Measurements from ENCODE around the gene DDI2. TPM values are rescaled to one million over a fixed set of nuclear protein-coding genes. Genes with fewer than 3 reads are reported as not detected.

DDI2 gene
- total RNA-seq, 1 experiment from 2014 or later: 9.1 TPM

GRCh38 chr1:15701784-15702183 is 84.5 kb downstream of the DDI2 start:
- Histone ChIP-seq H3K9me3 (replicated peaks) (no peaks in the 10 kb centered on the region), H3K4me3 (no peak overlapping the region), H3K27me3 (replicated peaks) (no peaks in the 10 kb centered on the region), H3K36me3 (peaks cover 13% of the 10 kb centered on the region), H3K27ac (no peak overlapping the region), H3K4me1 (replicated peaks) (peaks cover 5% of the 10 kb centered on the region; the same call in 1 of the 2 replicates)
- DNase-seq (ENCODE audit: low read depth in 1 of 2, low spot score in 2 of 2): no peak

- no peak overlapping the region for H3K4me3 ChIP-seq
- H3K9me3 ChIP-seq (replicated peaks): no peaks in the 10 kb centered on the region
- no peak overlapping the region for H3K27ac ChIP-seq
- H3K27me3 ChIP-seq (replicated peaks): no peaks in the 10 kb centered on the region
- peaks cover 5% of the 10 kb centered on the region; the same call in 1 of the 2 replicates for H3K4me1 ChIP-seq (replicated peaks)
- DNase-seq (ENCODE audit: low read depth in 1 of 2, low spot score in 2 of 2): no peak
- H3K36me3 ChIP-seq: peaks cover 10% of the 10 kb centered on the region
These were observed 85.7 kb downstream of the DDI2 start for GRCh38 chr1:15702722-15703550.

GRCh38 chr1:15703562-15703961 is 86.3 kb downstream of the DDI2 start:
- DNase-seq (ENCODE audit: low read depth in 1 of 2, low spot score in 2 of 2): peak in 1 of 2 experiments; percentile 17
- H3K4me1 ChIP-seq (replicated peaks): peaks cover 5% of the 10 kb centered on the region; the same call in 1 of the 2 replicates
- no peaks in the 10 kb centered on the region for H3K9me3 ChIP-seq (replicated peaks)
- H3K27me3 ChIP-seq (replicated peaks): no peaks in the 10 kb centered on the region
- H3K4me3 ChIP-seq: no peak overlapping the region
- H3K27ac ChIP-seq: peak overlapping the region; percentile 4; the same call in 1 of the 2 replicates
- peaks cover 10% of the 10 kb centered on the region for H3K36me3 ChIP-seq

DNA sequence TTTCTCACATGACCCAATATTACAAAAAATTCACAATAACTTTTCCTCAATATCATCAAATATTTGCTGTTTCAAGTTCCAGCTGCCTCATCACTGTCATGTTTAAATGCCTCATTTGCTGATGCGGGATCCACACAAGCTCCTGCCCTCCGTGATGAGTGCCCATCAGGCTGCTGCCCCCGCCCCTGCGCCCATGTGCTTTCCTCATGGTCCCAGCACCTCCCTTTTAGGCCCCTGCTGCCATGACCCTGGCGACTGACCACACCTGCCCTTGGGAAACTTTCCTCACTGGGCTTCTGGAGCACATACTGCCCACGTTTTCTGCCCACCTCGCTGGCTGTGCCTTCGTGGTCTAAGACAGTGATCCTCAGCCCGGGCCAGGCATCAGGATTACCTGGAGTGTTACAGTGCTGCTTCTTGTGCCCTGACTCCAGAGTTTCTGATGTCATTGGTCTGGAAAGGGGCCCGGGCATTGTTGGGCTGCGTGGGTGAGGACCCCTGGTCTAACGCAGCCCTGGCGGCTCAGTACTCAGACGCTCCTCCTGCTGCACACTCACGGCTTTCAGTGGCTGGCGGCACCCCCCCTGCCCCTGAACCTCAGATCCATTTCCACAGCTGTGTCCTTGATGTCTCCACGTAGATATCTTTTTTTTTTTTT is 87.4 kb downstream of the DDI2 start:
- H3K4me3 ChIP-seq: no peak overlapping the region
- no peaks in the 10 kb centered on the region for H3K9me3 ChIP-seq (replicated peaks)
- peaks cover 5% of the 10 kb centered on the region; the same call in 1 of the 2 replicates for H3K4me1 ChIP-seq (replicated peaks)
- DNase-seq (ENCODE audit: low read depth in 1 of 2, low spot score in 2 of 2): no peak
- H3K36me3 ChIP-seq: peaks cover 15% of the 10 kb centered on the region
- no peak overlapping the region for H3K27ac ChIP-seq
- H3K27me3 ChIP-seq (replicated peaks): no peaks in the 10 kb centered on the region

DNA sequence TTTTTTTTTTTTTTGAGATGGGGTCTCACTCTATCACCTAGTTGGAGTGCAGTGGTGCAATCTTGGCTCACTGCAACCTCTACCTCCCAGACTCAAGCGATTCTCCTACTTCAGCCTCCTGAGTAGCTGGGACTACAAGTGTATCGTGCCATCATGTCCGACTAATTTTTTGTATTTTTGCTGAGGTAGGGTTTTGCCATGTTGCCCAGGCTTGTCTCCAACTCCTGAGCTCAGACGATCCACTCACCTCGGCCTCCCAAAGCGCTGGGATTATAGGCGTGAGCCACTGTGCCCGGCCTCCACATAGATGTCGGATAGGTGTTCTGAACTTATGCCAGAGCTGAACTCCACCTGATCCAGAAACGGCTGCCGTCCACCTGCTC is 87.9 kb downstream of the DDI2 start:
- no peak overlapping the region for H3K27ac ChIP-seq
- peaks cover 15% of the 10 kb centered on the region for H3K36me3 ChIP-seq
- H3K27me3 ChIP-seq (replicated peaks): no peaks in the 10 kb centered on the region
- no peak for DNase-seq (ENCODE audit: low read depth in 1 of 2, low spot score in 2 of 2)
- H3K9me3 ChIP-seq (replicated peaks): no peaks in the 10 kb centered on the region
- H3K4me1 ChIP-seq (replicated peaks): peaks cover 5% of the 10 kb centered on the region; the same call in 1 of the 2 replicates
- H3K4me3 ChIP-seq: no peak overlapping the region

DNA sequence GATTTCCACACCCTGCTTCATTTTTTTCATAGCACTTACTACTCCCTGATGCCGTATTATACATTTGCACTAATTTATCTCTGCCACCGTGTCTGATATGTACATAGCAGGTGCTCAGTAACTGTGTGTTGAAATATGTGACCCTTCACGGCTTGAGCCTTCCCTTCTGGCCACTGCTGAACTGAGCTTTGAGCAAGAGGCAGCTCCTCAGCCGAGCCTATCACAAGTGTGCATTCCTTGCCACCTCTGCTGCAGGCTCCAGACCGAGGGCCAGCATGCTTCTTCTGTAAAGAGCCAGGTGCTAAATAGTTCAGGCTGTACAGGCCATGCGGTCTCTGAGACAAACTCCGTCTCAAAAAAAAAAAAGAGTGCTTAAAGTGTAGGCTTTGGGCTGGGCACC is 89.5 kb downstream of the DDI2 start:
- Histone ChIP-seq H3K36me3 (peaks cover 15% of the 10 kb centered on the region), H3K27ac (no peak overlapping the region), H3K4me1 (replicated peaks) (peaks cover 5% of the 10 kb centered on the region; the same call in 1 of the 2 replicates), H3K9me3 (replicated peaks) (no peaks in the 10 kb centered on the region), H3K4me3 (no peak overlapping the region), H3K27me3 (replicated peaks) (no peaks in the 10 kb centered on the region)
- no peak for DNase-seq (ENCODE audit: low read depth in 1 of 2, low spot score in 2 of 2)

DNA sequence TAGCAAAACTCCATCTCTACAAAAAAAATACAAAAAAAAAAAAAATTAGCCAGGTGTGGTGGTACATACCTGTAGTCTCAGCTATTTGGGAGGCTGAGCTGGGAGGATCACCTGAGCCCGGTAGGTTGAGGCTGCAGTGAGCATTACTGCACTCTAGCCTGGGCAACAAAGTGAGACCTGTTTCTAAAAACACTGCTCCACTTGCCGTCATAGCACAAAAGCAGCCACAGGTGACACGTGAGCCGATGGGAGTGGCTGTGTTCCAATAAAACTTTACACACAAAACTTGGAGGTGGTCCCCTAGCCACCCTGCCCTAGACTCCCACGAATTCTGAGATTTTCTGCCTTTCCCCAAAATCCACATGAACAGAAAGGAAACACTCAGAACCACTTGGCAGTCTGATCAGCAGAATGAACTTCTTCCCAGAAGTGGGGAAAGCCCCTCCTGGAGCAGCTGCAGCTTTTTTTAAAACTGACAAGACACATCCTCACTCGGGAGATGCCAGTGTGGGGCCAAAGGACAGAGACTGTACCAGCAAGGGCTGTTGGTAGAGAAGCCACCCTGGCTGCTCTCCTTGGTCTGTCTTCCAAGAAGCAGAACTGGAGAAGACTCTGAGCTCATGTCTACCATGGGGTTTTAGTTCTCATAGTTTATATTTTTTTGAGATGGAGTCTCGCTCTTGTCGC is 90.1 kb downstream of the DDI2 start:
- Histone ChIP-seq H3K36me3 (peaks cover 15% of the 10 kb centered on the region), H3K27me3 (replicated peaks) (no peaks in the 10 kb centered on the region), H3K4me1 (replicated peaks) (peaks cover 5% of the 10 kb centered on the region; the same call in 1 of the 2 replicates), H3K27ac (no peak overlapping the region), H3K9me3 (replicated peaks) (no peaks in the 10 kb centered on the region), H3K4me3 (no peak overlapping the region)
- no peak for DNase-seq (ENCODE audit: low read depth in 1 of 2, low spot score in 2 of 2)

GRCh38 chr1:15708486-15709137 is 91.4 kb downstream of the DDI2 start:
- Histone ChIP-seq H3K4me1 (replicated peaks) (no peaks in the 10 kb centered on the region), H3K9me3 (replicated peaks) (no peaks in the 10 kb centered on the region), H3K4me3 (no peak overlapping the region), H3K27ac (no peak overlapping the region), H3K36me3 (peaks cover 15% of the 10 kb centered on the region), H3K27me3 (replicated peaks) (no peaks in the 10 kb centered on the region)
- no peak for DNase-seq (ENCODE audit: low read depth in 1 of 2, low spot score in 2 of 2)

DNA sequence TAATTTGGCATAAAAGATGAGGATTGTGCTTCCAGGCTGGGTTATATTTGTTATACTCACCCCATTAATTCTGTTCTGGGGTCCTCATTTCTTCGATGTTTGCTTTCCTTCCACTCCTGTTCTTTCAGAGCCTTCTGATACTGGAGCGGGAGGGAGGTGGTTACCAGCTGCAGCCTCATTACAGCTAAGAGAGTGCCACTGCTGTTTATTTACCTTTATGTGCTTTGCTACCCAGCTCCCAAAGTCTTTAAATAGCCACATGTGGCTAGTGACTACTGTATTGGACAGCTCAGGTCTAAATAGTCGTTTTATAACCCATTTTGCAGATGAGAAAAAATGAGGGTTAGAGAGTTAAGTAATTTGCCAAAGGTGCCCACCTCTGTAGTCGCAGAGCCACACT is 92.0 kb downstream of the DDI2 start:
- no peaks in the 10 kb centered on the region for H3K27me3 ChIP-seq (replicated peaks)
- DNase-seq (ENCODE audit: low read depth in 1 of 2, low spot score in 2 of 2): no peak
- H3K4me1 ChIP-seq (replicated peaks): no peaks in the 10 kb centered on the region
- H3K27ac ChIP-seq: no peak overlapping the region
- H3K9me3 ChIP-seq (replicated peaks): no peaks in the 10 kb centered on the region
- H3K36me3 ChIP-seq: peaks cover 15% of the 10 kb centered on the region
- H3K4me3 ChIP-seq: no peak overlapping the region

DNA sequence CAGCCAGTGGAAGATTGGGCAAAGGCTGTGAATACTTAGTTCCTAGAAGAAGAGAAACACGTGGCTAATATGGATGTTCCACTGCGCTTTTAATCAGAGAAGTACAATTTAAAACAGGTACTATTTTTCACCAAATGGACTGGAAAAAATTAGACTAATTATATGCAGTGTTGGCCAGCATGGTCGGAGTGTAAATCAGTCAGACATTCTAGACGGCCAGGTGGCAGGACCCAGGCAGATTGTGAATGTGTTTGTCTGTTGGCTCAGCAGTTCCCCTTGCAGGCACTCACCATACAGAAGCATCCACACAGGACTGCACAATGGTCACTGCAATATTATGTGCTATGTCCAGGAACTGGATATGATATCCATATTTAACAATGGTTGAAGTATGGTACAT is 94.9 kb downstream of the DDI2 start:
- no peaks in the 10 kb centered on the region for H3K27me3 ChIP-seq (replicated peaks)
- H3K36me3 ChIP-seq: peaks cover 20% of the 10 kb centered on the region
- DNase-seq (ENCODE audit: low read depth in 1 of 2, low spot score in 2 of 2): no peak
- no peaks in the 10 kb centered on the region for H3K4me1 ChIP-seq (replicated peaks)
- no peaks in the 10 kb centered on the region for H3K9me3 ChIP-seq (replicated peaks)
- H3K27ac ChIP-seq: no peak overlapping the region
- H3K4me3 ChIP-seq: no peak overlapping the region

DNA sequence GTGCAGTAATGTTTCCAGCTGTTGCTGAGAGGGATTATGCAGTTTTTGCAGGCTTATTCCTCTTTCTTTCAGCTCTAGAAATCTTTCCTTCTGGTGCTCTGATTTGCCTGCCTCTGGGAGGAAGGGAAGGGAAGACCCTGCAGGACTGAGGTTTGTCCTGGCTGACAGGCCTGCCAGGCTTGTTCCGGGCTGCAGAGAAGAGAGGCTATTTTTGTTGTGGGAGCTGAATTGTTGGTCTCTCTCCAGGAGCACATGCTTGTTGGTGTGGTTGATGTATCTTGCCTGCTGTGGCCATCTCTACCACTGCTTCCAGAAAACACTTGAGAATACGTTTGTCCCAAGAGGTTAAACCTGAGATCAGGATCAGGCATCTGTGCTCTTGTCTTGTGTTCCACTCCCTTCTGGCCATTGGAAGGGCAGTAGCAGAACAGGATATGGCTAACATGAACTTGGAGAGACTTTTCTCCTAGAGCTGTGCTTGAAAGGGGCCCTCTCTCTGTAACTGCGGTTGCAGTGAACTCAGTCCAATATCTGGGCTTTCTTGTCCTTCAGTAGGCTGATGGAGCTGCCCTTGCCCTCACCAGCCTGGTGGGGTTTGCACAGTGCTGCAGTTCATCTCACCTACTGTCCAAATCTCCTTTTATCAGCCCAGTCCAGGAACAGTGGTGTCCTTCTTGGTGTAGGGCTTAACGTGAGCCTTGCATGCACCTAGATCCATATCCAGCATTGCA is 97.3 kb downstream of the DDI2 start:
- DNase-seq (ENCODE audit: low read depth in 1 of 2, low spot score in 2 of 2): no peak

GRCh38 chr1:15717418-15718125 is 100.3 kb downstream of the DDI2 start:
- peaks cover 51% of the 10 kb centered on the region for H3K36me3 ChIP-seq
- DNase-seq (ENCODE audit: low read depth in 1 of 2, low spot score in 2 of 2): no peak
- no peak overlapping the region for H3K4me3 ChIP-seq
- H3K27ac ChIP-seq: no peak overlapping the region
- no peaks in the 10 kb centered on the region for H3K9me3 ChIP-seq (replicated peaks)
- no peaks in the 10 kb centered on the region for H3K4me1 ChIP-seq (replicated peaks)
- no peaks in the 10 kb centered on the region for H3K27me3 ChIP-seq (replicated peaks)

More for the DNA sequence above, 97.3 kb downstream of the DDI2 start:
- no peaks in the 10 kb centered on the region for H3K4me1 ChIP-seq (replicated peaks)
- no peak overlapping the region for H3K4me3 ChIP-seq
- H3K27me3 ChIP-seq (replicated peaks): no peaks in the 10 kb centered on the region
- peaks cover 32% of the 10 kb centered on the region for H3K36me3 ChIP-seq
- H3K9me3 ChIP-seq (replicated peaks): no peaks in the 10 kb centered on the region
- no peak overlapping the region for H3K27ac ChIP-seq

All from SJSA1 (cell line).